GM12891 (cell line): ENCODE data around the gene SSTR5.

Experiments used
- DNase-seq: peaks from one replicate; pipeline ENCODE4 v3.0.0; 2011; ENCODE audit warnings: low spot score; ENCODE audit not compliant: insufficient read length
- FAIRE-seq: peaks from 2 replicates; lab custom pipeline; 2011; peaks lifted over from hg19 to GRCh38; lab: Jason Lieb, UNC
- PAX5 ChIP-seq: IDR thresholded peaks from 2 replicates; pipeline ENCODE4 v1.6.1; 2011; ENCODE audit warnings: low read length, moderate library complexity, mild to moderate bottlenecking; ENCODE audit not compliant: insufficient read depth, severe bottlenecking
- POLR2A ChIP-seq: IDR thresholded peaks from 2 replicates; pipeline ENCODE4 v1.6.1; 2011; ENCODE audit warnings: low read depth, low read length, control low read depth
- POLR2AphosphoS5 ChIP-seq: IDR thresholded peaks from 2 replicates; pipeline ENCODE4 v1.6.1; 2011; ENCODE audit warnings: low read depth, low read length, control low read depth
- POU2F2 ChIP-seq: IDR thresholded peaks from 2 replicates; pipeline ENCODE4 v1.6.1; 2011; ENCODE audit warnings: low read depth, mild to moderate bottlenecking, control low read depth, low read length, moderate library complexity
- SPI1 ChIP-seq: IDR thresholded peaks from 2 replicates; pipeline ENCODE4 v1.6.1; 2011; ENCODE audit warnings: low read depth, low read length, control low read depth
- TAF1 ChIP-seq: IDR thresholded peaks from 2 replicates; pipeline ENCODE4 v1.6.1; 2011; ENCODE audit warnings: low read depth, low read length, control low read depth

Gene SSTR5

GRCh38 chr16:1070864-1071408 is 1.6 kb upstream of the SSTR5 start:
- DNase-seq (no peak), FAIRE-seq (no peak)
- no peak for TF ChIP-seq POLR2AphosphoS5
- TF ChIP-seq SPI1 = no peak
- no peak for TF ChIP-seq PAX5
- no peak for TF ChIP-seq TAF1
- TF ChIP-seq POU2F2 = no peak
- TF ChIP-seq POLR2A = no peak

GRCh38 chr16:1071561-1072225 is 854 bp upstream of the SSTR5 start:
- DNase-seq (no peak), FAIRE-seq (no peak)
- TF ChIP-seq PAX5 (no peak), POLR2AphosphoS5 (no peak), POLR2A (no peak), SPI1 (no peak), TAF1 (no peak), POU2F2 (no peak)

- DNase-seq (no peak), FAIRE-seq (no peak)
- no peak for TF ChIP-seq PAX5
- no peak for TF ChIP-seq POLR2A
- no peak for TF ChIP-seq POU2F2
- no peak for TF ChIP-seq TAF1
- no peak for TF ChIP-seq POLR2AphosphoS5
- no peak for TF ChIP-seq SPI1
Measured at GRCh38 chr16:1073262-1073558, 663 bp downstream of the SSTR5 start.

GRCh38 chr16:1073566-1074378 is 1.2 kb downstream of the SSTR5 start:
- DNase-seq = no peak
- TF ChIP-seq POLR2A = no peak
- no peak for FAIRE-seq

GRCh38 chr16:1074379-1074649 is 1.8 kb downstream of the SSTR5 start:
- FAIRE-seq = no peak
- TF ChIP-seq PAX5 = no peak
- no peak for DNase-seq

- TF ChIP-seq POLR2A (no peak), TAF1 (no peak), PAX5 (no peak), POLR2AphosphoS5 (no peak), POU2F2 (no peak), SPI1 (no peak)
- DNase-seq = no peak
- FAIRE-seq = no peak
Measured at GRCh38 chr16:1075546-1075945, 3.0 kb downstream of the SSTR5 start.

GRCh38 chr16:1076801-1077576 is 4.4 kb downstream of the SSTR5 start:
- FAIRE-seq (no peak), DNase-seq (no peak)
- TF ChIP-seq POLR2AphosphoS5 = no peak
- TF ChIP-seq POLR2A = no peak
- no peak for TF ChIP-seq POU2F2
- no peak for TF ChIP-seq TAF1
- TF ChIP-seq SPI1 = no peak

- DNase-seq = no peak
- no peak for FAIRE-seq
- TF ChIP-seq POLR2AphosphoS5 (no peak), PAX5 (no peak), TAF1 (no peak), POLR2A (no peak), POU2F2 (no peak), SPI1 (no peak)
Measured at GRCh38 chr16:1077877-1078578, 5.5 kb downstream of the SSTR5 start.

- DNase-seq = no peak
Measured at GRCh38 chr16:1078579-1079021, 6.1 kb downstream of the SSTR5 start.

More at GRCh38 chr16:1078579-1079021, 6.1 kb downstream of the SSTR5 start:
- FAIRE-seq = no peak
- TF ChIP-seq TAF1 (no peak), PAX5 (no peak), POLR2AphosphoS5 (no peak)
